ENCODE results near the gene ZBTB20. TPM values are rescaled to one million over a fixed set of nuclear protein-coding genes. Genes with fewer than 3 reads are reported as not detected.

ZBTB20 gene
- total and polyA plus RNA-seq, 2 experiments from 2014 or later = 15.7 to 37.3 TPM

DNA sequence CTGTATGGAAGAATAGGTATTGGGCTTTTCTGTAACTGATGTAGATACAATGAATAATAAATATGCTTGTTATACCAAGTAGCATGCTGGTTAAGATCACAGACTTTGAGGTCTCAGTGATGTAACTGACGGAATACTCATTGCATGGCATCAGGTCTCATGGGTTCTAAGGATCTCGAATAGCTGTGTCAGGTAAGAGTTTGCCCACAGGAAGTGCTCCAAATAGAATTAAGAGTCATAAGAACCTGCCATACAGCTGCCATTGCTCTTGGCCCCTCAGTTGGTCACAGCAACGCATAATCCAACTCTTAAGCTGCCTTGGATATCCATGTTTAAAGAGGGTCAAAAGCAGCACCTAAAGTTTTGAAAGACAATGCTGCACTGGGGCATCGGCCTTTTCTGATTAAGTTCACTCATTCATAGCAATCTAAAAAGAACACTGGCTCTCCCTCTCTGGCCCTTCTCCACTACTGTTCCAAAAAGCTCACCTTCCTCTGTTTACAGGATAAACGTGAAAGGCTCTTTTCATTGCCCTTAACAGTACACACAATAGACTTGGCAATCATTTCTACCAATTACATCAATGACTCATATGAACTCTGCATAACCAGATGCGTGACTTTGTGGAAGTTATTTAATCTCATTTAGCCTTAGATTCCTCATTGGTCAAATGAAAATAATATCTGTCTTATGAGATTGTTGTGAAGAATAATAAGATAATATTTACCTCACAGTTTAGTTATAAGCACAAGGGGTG, 74.6 kb downstream of the ZBTB20 start:
- DNase-seq (ENCODE audit: low read depth in 1 of 2, low spot score in 1 of 2) = peak in 1 of 2 donors; percentile 64
- TF ChIP-seq, protein P1, sequence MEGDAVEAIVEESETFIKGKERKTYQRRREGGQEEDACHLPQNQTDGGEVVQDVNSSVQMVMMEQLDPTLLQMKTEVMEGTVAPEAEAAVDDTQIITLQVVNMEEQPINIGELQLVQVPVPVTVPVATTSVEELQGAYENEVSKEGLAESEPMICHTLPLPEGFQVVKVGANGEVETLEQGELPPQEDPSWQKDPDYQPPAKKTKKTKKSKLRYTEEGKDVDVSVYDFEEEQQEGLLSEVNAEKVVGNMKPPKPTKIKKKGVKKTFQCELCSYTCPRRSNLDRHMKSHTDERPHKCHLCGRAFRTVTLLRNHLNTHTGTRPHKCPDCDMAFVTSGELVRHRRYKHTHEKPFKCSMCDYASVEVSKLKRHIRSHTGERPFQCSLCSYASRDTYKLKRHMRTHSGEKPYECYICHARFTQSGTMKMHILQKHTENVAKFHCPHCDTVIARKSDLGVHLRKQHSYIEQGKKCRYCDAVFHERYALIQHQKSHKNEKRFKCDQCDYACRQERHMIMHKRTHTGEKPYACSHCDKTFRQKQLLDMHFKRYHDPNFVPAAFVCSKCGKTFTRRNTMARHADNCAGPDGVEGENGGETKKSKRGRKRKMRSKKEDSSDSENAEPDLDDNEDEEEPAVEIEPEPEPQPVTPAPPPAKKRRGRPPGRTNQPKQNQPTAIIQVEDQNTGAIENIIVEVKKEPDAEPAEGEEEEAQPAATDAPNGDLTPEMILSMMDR (IDR thresholded peaks at IDR 0.05; ENCODE audit: low read depth, low read length) = no peak
- no peaks in the 10 kb centered on the region for H3K4me1 ChIP-seq (ENCODE audit: low read depth)
- no peaks in the 10 kb centered on the region for H3K9me3 ChIP-seq (ENCODE audit: low read depth)
- H3K36me3 ChIP-seq = no peaks in the 10 kb centered on the region
- no peak overlapping the region for H3K27ac ChIP-seq
- H3K4me3 ChIP-seq = no peak overlapping the region
- H3K27me3 ChIP-seq = no peaks in the 10 kb centered on the region

DNA sequence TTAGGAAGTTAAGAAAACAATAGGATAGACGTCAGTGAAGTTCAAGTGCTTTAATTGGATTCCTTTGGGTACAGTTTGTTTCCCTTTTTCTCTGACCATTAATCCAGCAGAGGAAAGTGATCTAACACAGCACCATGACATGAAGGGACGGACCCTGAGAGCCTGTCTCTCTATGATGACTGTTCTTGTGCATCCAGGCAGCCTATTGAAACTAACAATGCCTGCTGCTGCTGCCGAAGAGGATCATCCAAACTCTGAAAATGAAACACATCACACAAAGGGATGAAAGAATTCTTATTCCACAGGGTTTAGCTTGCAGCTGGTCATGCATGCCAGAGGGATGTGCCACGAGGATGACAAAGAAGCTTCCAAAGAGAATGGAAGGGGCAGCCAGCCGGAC, 75.5 kb downstream of the ZBTB20 start:
- Histone ChIP-seq H3K4me1 (ENCODE audit: low read depth) (no peaks in the 10 kb centered on the region), H3K4me3 (no peak overlapping the region), H3K9me3 (ENCODE audit: low read depth) (no peaks in the 10 kb centered on the region), H3K27ac (no peak overlapping the region), H3K36me3 (no peaks in the 10 kb centered on the region), H3K27me3 (no peaks in the 10 kb centered on the region)
- TF ChIP-seq, protein P1 (IDR thresholded peaks at IDR 0.05; ENCODE audit: low read depth, low read length) = no peak
- DNase-seq (ENCODE audit: low read depth in 1 of 2, low spot score in 1 of 2) = no peak

DNA sequence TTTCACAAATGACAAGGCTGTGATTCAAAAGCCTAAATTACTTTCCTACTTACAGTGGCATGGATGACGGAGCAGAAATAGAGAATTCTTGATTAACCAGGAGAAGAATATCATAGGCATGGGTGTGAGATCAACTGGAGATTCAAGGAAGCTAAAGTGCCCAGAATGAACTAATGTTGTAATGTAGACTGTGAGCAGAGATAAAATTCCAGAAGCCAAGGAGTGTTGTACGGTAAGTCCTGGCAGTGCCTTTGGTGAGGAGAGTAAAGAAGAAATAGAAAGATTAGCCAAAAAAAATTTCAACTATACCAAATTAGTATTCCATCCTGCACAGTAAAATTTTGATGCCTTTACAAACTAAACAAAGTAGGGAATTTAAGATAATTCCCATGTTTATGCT, 75.9 kb downstream of the ZBTB20 start:
- H3K4me3 ChIP-seq = no peak overlapping the region
- no peak for DNase-seq (ENCODE audit: low read depth in 1 of 2, low spot score in 1 of 2)
- H3K27ac ChIP-seq = no peak overlapping the region
- no peaks in the 10 kb centered on the region for H3K27me3 ChIP-seq
- no peaks in the 10 kb centered on the region for H3K4me1 ChIP-seq (ENCODE audit: low read depth)
- TF ChIP-seq, protein P1 (IDR thresholded peaks at IDR 0.05; ENCODE audit: low read depth, low read length) = no peak
- H3K9me3 ChIP-seq (ENCODE audit: low read depth) = no peaks in the 10 kb centered on the region
- no peaks in the 10 kb centered on the region for H3K36me3 ChIP-seq

DNA sequence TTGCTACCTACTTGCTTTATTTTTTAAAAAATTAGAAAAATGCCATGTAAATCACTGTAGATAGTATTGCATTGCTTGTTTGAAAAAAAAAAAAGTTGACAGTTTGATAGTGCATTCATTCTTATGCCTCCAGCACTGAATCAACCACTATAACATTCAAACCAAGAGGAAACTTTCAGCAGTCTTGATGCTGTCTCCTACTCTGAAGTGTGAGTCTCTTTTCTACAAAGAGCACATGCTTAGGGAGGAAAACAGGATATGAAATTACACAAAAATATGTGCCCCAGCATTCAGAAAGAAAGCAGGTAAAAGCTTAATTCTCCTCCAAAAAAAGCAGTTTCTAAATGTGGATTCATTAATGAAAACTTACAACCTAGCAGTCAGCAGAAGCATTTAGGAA, 78.3 kb downstream of the ZBTB20 start:
- TF ChIP-seq, protein P1 (IDR thresholded peaks at IDR 0.05; ENCODE audit: low read depth, low read length) = no peak
- H3K27ac ChIP-seq = no peak overlapping the region
- no peak for DNase-seq (ENCODE audit: low read depth in 1 of 2, low spot score in 1 of 2)
- no peaks in the 10 kb centered on the region for H3K9me3 ChIP-seq (ENCODE audit: low read depth)
- H3K27me3 ChIP-seq = no peaks in the 10 kb centered on the region
- no peak overlapping the region for H3K4me3 ChIP-seq
- no peaks in the 10 kb centered on the region for H3K36me3 ChIP-seq
- H3K4me1 ChIP-seq (ENCODE audit: low read depth) = no peaks in the 10 kb centered on the region

DNA sequence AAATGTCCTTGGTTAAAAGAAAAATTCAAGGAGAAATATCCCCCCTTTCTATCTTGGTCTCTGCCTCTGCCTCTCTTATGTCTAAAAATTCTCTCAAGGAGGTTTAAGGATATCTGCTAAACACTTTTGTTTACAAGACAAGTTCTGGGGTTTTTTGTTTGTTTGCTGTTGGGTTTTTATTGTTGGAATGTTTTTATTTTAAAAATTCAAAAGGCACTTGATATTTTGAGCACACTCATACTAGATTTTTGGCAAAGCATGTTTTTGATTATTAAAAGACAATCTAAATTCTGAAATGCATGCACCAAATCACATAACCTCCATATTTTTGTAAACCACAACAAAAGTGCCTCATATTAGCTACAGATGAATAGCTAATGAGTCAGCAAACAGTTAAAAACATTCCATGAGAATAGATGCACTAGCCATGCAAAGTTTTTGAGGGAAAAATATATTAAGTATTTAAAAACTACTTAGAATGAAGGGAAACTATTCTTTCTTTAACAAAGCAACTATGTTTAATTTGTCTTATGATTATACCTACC, 84.6 kb downstream of the ZBTB20 start:
- H3K4me1 ChIP-seq (ENCODE audit: low read depth) = no peaks in the 10 kb centered on the region
- TF ChIP-seq, protein P1 (IDR thresholded peaks at IDR 0.05; ENCODE audit: low read depth, low read length) = no peak
- H3K27ac ChIP-seq = no peak overlapping the region
- DNase-seq (ENCODE audit: low read depth in 1 of 2, low spot score in 1 of 2) = peak in 1 of 2 donors; percentile 46
- H3K36me3 ChIP-seq = no peaks in the 10 kb centered on the region
- H3K4me3 ChIP-seq = no peak overlapping the region
- H3K9me3 ChIP-seq (ENCODE audit: low read depth) = no peaks in the 10 kb centered on the region
- H3K27me3 ChIP-seq = no peaks in the 10 kb centered on the region
